HG02852 (cell line): ENCODE data around the gene PGLYRP2.
A peak's percentile ranks its signal among the peaks of the same experiment; 100 is the strongest.

ENCODE experiments used
- ATAC-seq: cut with Tn5 transposase; IDR thresholded peaks from one replicate; pipeline ENCODE4 v1.9.1; 2021; ENCODE audit warnings: mild to moderate bottlenecking, moderate library complexity; ENCODE audit not compliant: unreplicated experiment

Gene PGLYRP2

GRCh38 chr19:15442142-15442920 is 37.0 kb downstream of the PGLYRP2 start:
- no peak for ATAC-seq

- ATAC-seq, result no peak
Observed at GRCh38 chr19:15441317-15441716, 38.0 kb downstream of the PGLYRP2 start.

- no peak for ATAC-seq
Observed at GRCh38 chr19:15439821-15440641, 39.3 kb downstream of the PGLYRP2 start.

GRCh38 chr19:15439078-15439799 is 40.1 kb downstream of the PGLYRP2 start:
- ATAC-seq, result no peak

GRCh38 chr19:15438577-15438976 is 40.7 kb downstream of the PGLYRP2 start:
- ATAC-seq, result no peak

GRCh38 chr19:15438124-15438496 is 41.2 kb downstream of the PGLYRP2 start:
- ATAC-seq, result no peak

- no peak for ATAC-seq
Observed at GRCh38 chr19:15437355-15438123, 41.8 kb downstream of the PGLYRP2 start.

GRCh38 chr19:15436826-15437110 is 42.5 kb downstream of the PGLYRP2 start:
- no peak for ATAC-seq

GRCh38 chr19:15436012-15436825 is 43.1 kb downstream of the PGLYRP2 start:
- no peak for ATAC-seq

- no peak for ATAC-seq
Observed at GRCh38 chr19:15433519-15434069, 45.7 kb downstream of the PGLYRP2 start.

- peak; percentile 67 for ATAC-seq
Observed at GRCh38 chr19:15432629-15433518, 46.4 kb downstream of the PGLYRP2 start.

GRCh38 chr19:15432018-15432494 is 47.2 kb downstream of the PGLYRP2 start:
- ATAC-seq, result peak; percentile 4

GRCh38 chr19:15431396-15432017 is 47.8 kb downstream of the PGLYRP2 start:
- ATAC-seq, result no peak

- ATAC-seq, result no peak
Observed at GRCh38 chr19:15430526-15431120, 48.7 kb downstream of the PGLYRP2 start.

- no peak for ATAC-seq
Observed at GRCh38 chr19:15429825-15430467, 49.4 kb downstream of the PGLYRP2 start.

GRCh38 chr19:15428956-15429824 is 50.1 kb downstream of the PGLYRP2 start:
- ATAC-seq, result no peak
